ENCODE data around the gene SNRPA. TPM values are rescaled to one million over a fixed set of nuclear protein-coding genes. Genes with fewer than 3 reads are reported as not detected.

SNRPA gene
- 42.3 and 71.7 TPM in 2 replicates for total RNA-seq (2014; rRNA removed; shearing (Covaris generic))

- peak; percentile 97 for DNase-seq (ENCODE audit: low spot score)
Measured at GRCh38 chr19:40750874-40751537, at the start of gene SNRPA. SNRPA (plus strand) TSS chr19:40751203; CDS start chr19:40751409, 206 bp downstream.

- DNase-seq (ENCODE audit: low spot score): no peak
Measured at GRCh38 chr19:40701758-40702157, 49.2 kb upstream of the SNRPA start.

GRCh38 chr19:40702337-40703012 is 48.5 kb upstream of the SNRPA start:
- no peak for DNase-seq (ENCODE audit: low spot score)

- no peak for DNase-seq (ENCODE audit: low spot score)
Measured at GRCh38 chr19:40703029-40703755, 47.8 kb upstream of the SNRPA start.

DNA sequence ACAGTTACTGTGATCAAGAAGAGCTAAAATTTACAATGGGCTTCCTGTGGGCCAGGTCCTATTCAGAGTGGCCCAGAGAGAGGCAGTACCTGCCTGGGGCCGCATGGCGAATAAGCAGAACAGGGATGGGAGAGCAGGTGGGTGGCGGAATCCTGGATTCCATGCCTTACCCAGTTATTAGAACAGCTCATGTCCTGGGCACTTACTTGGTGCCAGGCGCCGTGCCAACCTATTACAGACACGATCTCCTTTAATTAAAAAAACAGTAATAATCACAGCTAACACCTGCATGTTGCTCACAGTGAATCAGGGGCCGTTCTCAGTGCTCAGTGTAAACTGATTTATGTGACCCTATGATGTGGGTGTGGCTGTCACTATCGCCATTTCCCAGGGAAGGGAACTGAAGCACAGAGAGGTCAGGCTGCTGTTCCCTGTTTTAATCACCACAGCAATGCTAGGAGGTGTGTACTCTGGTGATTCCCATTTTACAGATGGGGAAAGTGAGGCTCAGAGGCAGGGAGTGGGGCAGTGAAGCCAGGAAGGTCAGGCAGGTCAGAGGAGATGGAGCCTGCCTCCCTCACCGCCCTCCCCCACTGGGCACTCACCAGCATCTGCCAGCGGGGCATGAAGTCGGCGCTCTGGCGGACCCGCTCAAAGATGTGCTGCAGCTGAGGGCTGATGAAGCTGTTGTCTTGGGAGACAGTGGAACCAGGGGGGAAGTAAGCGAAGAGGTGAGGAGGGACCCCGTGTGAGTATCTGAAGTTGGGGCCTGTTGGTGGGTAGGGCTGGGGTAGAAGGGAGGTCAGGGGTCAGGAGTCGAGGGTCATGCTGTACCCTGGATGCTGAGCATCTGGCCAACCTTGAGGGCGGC is 46.3 kb upstream of the SNRPA start:
- no peak for DNase-seq (ENCODE audit: low spot score)

DNA sequence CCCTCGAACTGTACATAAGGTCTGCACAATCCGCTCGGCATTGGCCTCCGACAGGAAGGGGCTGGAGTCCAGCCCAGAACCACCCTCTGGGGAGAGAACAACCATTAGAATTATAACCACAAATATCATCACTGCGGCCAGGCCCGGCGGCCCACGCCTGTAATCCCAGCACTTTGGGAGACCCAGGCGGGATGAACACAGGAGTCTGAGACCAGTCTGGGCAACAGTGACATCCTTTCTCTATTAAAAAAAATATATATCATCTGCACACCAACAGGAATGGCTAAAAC is 45.7 kb upstream of the SNRPA start:
- DNase-seq (ENCODE audit: low spot score): no peak

DNA sequence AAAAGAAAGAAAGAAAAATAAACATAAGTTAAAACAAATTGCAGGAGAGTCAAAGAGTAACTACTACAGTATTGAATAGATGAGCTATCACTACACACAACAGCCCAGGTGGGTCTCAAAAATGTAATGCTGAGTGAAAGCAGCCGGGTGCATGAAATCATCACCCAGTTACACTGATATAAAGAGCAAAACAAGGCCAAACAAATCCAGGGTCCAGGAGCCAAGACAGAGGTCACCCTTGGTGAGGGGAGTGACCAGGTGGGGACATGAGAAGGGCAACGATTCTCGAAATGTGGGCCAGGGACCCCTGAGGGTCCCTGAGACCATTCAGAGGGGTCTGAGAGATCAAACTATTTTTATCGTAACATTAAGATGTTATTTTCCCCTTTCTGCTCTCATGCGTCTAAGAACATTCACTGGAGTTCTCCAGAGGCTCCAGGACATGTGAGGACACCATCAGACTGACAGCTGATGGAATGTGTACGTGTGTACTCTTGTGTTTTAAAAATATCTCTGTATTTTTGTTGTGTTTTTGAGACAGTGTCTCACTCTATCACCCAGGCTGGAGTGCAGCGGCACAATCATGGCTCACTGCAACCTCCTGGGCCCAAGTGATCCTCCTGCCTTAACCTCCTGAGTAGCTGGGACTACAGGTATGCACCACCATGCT is 44.9 kb upstream of the SNRPA start:
- DNase-seq (ENCODE audit: low spot score): no peak

DNA sequence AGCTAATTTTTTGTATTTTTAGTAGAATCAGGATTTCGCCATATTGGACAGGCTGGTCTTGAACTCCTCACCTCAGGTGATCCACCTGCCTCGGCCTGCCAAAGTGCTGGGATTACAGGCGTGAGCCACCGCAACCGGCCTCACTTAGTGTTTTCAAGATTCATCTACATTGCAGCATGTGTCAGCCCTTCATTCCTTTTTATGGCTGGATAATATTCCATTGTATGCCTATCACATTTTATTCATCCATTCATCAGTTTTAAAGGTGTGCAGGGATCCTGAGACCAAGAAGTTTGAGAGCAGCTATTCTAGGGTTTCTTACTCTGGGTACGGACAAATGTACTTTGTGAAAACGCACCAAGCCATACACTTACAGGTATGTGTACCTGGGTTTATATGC is 43.4 kb upstream of the SNRPA start:
- no peak for DNase-seq (ENCODE audit: low spot score)

DNA sequence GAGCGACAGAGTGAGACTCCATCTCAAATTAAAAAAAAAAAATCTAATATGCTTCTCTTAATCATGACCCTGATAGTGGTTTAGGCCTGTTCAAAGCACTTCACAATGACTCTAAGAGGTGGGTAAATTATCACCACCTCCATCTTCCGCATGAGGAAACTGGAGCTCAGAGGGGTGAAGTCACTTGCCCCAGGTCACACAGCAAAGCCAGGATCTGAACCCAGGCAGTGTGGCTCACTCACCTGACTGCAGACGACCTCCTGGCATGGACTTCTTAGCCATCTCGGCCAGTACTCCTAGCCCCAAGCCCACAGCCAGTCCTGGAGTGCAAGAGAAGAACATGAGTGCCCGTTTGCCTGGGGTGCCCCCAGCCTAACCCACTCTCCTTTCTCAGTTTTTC is 41.2 kb upstream of the SNRPA start:
- no peak for DNase-seq (ENCODE audit: low spot score)

GRCh38 chr19:40713939-40714338 is 37.1 kb upstream of the SNRPA start:
- no peak for DNase-seq (ENCODE audit: low spot score)

- peak; percentile 93 for DNase-seq (ENCODE audit: low spot score)
Measured at GRCh38 chr19:40714441-40715299, 36.3 kb upstream of the SNRPA start.

- DNase-seq (ENCODE audit: low spot score): no peak
Measured at GRCh38 chr19:40716031-40716481, 34.9 kb upstream of the SNRPA start.

- peak; percentile 95 for DNase-seq (ENCODE audit: low spot score)
Measured at GRCh38 chr19:40716482-40717324, 34.3 kb upstream of the SNRPA start, which contains the start of the genes COQ8B and ITPKC. COQ8B (minus strand) TSS chr19:40716886; CDS start chr19:40714632, 2,254 bp downstream. ITPKC (plus strand) TSS chr19:40717112; CDS start chr19:40717136, 24 bp downstream.

DNA sequence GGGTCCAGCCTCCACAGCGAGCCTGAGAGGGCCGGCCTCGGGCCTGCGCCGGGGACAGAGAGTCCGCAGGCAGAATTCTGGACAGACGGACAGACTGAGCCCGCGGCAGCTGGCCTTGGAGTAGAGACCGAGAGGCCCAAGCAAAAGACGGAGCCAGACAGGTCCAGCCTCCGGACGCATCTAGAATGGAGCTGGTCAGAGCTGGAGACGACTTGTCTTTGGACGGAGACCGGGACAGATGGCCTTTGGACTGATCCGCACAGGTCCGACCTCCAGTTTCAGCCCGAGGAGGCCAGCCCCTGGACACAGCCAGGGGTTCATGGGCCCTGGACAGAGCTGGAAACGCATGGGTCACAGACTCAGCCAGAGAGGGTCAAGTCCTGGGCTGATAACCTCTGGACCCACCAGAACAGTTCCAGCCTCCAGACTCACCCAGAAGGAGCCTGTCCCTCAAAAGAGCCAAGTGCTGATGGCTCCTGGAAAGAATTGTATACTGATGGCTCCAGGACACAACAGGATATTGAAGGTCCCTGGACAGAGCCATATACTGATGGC is 33.6 kb upstream of the SNRPA start:
- DNase-seq (ENCODE audit: low spot score): no peak

DNA sequence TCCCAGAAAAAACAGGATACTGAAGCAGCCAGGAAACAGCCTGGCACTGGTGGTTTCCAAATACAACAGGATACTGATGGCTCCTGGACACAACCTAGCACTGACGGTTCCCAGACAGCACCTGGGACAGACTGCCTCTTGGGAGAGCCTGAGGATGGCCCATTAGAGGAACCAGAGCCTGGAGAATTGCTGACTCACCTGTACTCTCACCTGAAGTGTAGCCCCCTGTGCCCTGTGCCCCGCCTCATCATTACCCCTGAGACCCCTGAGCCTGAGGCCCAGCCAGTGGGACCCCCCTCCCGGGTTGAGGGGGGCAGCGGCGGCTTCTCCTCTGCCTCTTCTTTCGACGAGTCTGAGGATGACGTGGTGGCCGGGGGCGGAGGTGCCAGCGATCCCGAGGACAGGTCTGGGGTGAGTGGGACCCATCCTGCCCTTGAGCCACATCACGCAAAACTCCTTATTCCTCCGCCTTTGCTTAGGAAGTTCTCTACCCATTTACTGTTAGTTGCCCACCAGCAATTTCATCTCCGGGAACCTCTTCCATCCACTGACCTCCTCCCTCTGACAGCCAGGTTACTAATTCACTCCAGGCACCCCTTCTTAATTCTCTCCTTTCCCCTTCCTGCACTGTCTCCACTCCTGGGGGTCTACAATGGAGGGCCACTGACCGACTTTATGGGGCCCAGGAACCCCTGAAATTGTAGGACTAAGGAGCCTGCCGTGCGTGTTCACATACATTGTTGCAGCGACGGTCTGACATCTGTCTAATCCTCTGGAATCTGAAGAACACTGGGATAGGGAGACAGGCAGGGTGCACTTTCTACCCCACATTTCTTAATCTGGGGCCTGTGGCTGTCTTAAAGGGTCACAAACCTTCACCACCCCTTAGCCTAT is 32.9 kb upstream of the SNRPA start:
- no peak for DNase-seq (ENCODE audit: low spot score)

DNA sequence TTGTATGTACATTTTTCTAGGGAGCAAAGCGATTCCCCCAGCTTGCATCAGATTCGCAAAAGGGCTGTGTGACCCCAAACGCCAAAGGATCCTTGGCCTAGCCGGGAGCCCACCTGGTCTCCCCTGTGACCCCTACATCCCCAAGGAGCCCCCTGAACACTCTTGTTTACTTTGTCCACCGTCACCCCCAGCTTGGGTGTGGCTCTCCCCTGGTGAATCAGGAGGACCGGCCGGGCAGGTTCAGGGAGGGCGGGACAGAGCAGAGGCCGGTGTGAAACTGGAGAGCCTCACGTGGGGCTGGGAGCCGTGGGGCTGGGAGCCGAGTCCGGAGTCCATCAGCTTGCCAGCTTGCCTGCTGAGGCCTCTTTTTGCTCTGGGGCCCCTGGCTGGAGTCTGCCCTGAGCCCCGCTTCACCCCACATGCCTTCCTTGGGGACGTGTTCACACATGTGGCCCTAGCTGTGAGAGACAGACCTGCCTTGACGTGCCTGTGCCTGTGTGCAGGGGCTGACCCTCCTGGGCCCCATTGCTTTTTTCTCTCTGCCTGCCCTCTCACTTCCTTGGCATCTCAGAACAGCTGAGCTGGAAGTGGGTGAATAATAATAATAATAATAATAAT is 32.1 kb upstream of the SNRPA start:
- no peak for DNase-seq (ENCODE audit: low spot score)

- no peak for DNase-seq (ENCODE audit: low spot score)
Measured at GRCh38 chr19:40719414-40719894, 31.5 kb upstream of the SNRPA start.
